OCI-M2 (cell line): ENCODE results near the gene CACNB2.

Experiments used
- DNase-seq: peaks from one replicate; lab custom pipeline; 2025; ENCODE audit not compliant: unreplicated experiment; lab: John Stamatoyannopoulos, UW

Gene CACNB2

GRCh38 chr10:18224626-18225445, 84.6 kb downstream of the CACNB2 start:
- DNase-seq = no peak

DNA sequence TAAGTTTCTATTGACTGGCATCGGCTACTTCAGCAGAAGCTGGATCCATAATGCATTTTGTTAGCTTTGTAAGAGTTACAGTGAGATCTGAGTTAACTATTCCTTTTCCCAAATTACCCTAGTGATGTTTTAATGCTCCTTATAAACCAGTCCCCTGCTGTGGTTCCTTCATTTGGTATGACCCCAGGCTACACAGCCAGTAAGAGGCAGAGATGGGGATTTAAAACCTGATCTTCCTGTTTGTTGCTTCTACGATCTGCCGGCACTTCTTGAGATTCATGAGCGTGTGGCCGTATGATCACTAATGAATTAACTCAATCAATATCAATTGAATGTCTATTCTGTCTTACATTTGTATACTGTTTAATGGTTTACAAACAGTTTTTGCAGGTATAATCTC, 86.1 kb downstream of the CACNB2 start:
- no peak for DNase-seq

DNA sequence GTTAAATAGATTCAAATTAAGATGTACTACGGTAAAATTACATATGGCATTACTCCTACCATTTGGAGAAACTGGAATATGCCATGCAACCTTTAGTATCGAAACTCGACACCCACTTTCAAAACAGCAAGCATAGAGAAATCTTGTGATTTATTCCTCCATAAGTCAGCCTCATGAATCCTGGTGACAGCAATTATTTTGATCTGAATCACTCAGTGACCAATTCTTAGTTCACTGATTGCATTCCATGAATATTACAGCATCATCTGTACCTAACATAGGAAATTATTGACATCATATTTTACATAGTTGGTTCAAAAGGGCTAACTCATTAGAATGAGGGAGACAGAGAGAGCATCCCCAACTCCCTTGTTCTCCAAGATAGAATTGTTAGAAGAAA, 89.6 kb downstream of the CACNB2 start:
- DNase-seq = no peak

GRCh38 chr10:18230794-18231193, 90.6 kb downstream of the CACNB2 start:
- no peak for DNase-seq

DNA sequence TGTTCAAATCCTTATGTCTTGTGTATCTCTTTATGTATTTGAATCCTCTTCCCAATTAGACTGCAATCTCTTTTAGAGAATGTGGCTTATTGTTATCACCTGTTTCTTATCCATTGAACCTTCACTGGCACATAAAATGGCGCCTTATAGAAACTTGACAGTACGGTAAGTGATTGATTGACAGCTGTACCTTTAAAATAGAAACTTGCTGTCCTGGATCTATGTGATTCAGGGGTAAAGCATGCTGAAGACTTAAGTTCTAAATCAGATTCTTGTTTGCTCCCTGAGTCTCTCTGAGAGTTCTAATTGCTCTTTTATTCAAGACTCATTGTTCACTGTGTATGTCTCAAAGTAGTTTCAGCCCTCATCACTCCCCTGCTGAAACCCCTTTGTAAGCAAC, 91.3 kb downstream of the CACNB2 start:
- DNase-seq = no peak

DNA sequence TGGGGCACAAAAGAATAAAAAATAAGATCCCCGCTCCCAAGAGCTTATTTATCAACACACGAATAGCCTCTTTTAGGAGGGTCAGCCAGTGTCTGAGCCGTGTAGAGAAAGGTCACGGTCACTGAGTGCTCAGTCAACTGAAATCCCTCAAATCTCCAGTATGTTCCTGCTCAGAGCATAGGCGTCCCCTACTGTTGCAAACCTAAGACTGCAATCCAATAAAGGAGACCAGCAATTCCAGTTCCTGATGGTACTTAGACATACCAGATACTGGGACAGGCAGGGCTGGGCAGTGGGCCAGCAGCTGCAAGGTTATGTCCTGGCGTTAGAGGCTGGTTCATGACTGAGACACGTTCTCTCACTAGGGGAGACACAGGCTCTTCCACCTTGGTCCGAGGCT, 93.6 kb downstream of the CACNB2 start:
- DNase-seq = no peak

- no peak for DNase-seq
Measured at GRCh38 chr10:18235477-18235876, 95.3 kb downstream of the CACNB2 start.

GRCh38 chr10:18236756-18237155, 96.5 kb downstream of the CACNB2 start:
- DNase-seq = no peak

GRCh38 chr10:18238870-18239485, 98.8 kb downstream of the CACNB2 start:
- no peak for DNase-seq

- no peak for DNase-seq
Measured at GRCh38 chr10:18240185-18240882, 100.1 kb downstream of the CACNB2 start.

DNA sequence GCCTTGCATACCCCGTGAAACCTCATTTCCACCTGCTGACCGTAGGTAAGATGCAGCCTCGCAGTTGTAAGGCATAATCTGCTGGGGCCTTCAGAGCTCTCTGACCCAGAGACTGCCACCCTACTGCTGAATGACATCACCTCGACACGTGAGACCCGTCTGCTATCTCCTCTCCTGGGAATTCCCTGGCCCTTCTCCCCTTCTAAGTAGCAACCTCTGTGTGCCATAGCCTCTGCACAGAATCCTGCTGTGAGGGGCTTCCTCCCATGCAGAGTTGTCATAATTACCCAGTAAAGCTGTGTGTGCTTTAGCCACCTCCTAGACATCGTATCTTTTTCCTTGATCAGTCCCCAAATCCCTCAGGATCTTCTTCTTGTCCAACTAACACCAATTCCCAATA, 106.7 kb downstream of the CACNB2 start:
- DNase-seq = no peak

DNA sequence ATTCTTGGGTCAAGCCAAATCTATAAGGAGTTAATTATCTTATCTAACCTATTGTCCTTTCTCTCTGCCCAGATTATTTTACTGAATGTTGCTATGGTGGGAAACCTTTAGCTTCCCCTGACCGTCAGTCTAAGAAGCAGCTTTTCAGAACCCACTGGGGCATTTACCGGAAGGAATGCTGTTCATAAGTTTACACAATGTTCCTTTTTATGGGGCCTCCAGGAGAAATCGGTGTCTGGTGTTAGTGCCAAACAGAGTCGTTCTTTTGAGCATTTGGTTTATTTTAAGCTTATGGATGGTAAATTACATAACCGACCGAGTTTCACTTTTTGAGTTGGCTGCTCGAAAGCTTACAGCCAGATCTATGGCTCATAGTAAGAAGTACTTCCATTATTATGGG, 111.9 kb downstream of the CACNB2 start:
- DNase-seq = no peak

- no peak for DNase-seq
Measured at GRCh38 chr10:18254086-18254485, 113.9 kb downstream of the CACNB2 start.

- DNase-seq = no peak
Measured at GRCh38 chr10:18254692-18255091, 114.5 kb downstream of the CACNB2 start.

DNA sequence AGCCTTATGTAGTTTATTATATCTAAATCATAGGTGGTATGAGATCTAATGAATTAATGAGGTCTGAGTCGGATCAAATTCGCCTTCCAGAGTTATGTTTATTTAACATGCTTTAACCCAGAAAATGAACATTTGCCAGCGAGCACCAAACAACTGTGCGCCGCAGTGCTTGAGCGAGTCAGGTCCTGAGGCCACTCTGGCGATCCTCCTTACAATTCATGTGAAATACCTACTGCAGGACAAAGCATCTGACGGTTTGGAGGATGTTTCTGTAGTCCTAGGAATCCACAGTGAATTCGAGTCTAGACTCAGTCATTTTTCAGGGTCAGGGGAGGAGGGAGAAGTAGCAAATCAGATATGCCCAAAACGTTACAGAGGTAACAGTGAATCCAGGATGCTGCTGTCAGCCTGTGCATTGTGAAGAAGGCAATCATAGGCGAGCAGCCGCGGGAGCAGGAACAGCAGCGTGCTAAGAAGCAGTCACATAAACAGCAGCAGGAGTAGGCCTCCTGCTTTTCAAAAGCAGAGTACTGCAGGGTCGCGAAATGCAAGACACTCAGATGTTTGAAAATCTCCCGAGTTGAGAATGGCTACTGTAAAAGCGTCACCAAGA, 120.2 kb downstream of the CACNB2 start:
- no peak for DNase-seq

- no peak for DNase-seq
Measured at GRCh38 chr10:18261063-18261610, 120.9 kb downstream of the CACNB2 start.

- DNase-seq = no peak
Measured at GRCh38 chr10:18261768-18262231, 121.6 kb downstream of the CACNB2 start.

DNA sequence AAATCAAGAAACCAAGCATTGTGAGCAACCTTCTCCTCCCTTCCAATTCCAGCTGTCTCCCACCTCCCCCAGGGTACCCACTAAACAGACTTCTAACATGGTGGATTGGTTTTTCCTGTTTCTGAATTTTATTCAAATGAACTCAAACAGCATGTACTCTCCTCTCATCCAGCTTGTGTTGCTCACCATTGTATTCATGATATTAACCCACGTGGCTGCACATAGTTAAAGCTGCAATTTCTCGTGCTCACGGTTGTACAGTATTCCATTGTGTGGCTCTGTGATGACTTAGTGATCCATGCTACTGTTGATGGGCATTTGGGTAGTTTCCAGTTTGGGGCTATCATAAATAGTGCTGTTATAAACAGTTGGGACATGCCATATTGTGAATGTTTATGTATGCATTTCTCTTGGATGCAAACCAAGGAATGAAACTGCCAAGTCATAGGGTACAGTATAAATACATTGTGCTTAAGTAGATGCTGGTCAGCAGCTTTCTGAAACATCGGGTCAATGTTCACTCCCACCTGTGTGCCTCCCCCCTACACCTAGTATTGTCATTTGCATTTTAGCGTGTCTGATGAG, 124.3 kb downstream of the CACNB2 start:
- DNase-seq = no peak

DNA sequence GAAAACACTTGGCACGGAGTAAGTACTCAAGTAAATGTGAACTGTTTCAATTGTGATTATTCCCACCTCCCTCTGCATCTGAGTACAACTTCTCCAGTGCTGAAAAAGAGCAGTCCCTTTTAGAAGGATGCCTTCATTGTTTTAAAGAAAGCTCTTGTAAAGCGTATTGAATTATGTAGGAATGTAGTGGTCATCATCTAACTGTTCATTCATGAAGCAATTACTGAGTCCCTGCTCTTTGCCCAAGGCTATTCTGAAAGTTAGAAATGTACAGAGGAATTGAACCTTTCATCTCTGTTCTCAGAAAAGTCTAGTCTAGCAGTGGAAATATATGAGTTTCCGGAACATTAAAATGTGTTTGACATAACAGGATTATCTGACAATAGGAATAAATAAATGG, 127.8 kb downstream of the CACNB2 start:
- DNase-seq = no peak

- DNase-seq = no peak
Measured at GRCh38 chr10:18271491-18271890, 131.3 kb downstream of the CACNB2 start.

DNA sequence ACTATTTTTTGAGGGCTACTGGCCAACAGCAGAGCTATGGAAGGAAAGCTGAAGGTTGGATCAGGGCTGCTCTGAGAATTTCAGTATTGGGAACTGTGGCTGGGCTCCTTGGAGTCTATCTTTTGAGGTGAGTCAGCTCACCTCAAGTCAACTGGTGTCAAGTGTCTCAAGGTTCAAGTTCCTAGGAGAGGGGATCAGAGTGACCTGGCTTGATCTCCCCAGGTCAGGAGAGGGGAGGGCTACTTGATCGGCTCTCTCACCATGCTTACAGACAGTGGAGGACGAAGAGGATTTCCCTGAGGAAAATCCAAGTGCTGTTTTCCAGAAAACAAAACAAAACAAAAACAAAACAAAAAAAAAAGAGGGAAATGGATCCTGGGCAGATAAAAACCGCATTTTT, 132.8 kb downstream of the CACNB2 start:
- no peak for DNase-seq
